ENCODE data around the gene HIGD1A.

GRCh38 chr3:42753757-42754156 lies 50.5 kb downstream of the HIGD1A start:
- no peak for TF ChIP-seq CTCF (conservative IDR thresholded peaks at IDR 0.05)
- no peak for TF ChIP-seq ZFX (IDR thresholded peaks at IDR 0.05)

Data from C4-2B (cell line).